HepG2 (cell line): ENCODE data around the gene RNF114. TPM values are rescaled to one million over a fixed set of nuclear protein-coding genes. Genes with fewer than 3 reads are reported as not detected.

Experiments used
- ARID2 ChIP-seq: sonication (generic); formaldehyde crosslinking; IDR thresholded peaks from 2 replicates; pipeline ENCODE4 v1.8.1; 2022; ENCODE audit warnings: mild to moderate bottlenecking, missing genetic modification reagents, borderline replicate concordance
- CBX5 ChIP-seq: sonication (generic); formaldehyde crosslinking; IDR thresholded peaks from 2 replicates; pipeline ENCODE4 v1.4.0; 2020; ENCODE audit warnings: missing genetic modification reagents, borderline replicate concordance
- CREB1 ChIP-seq, 2 experiments: fragments of 450-650 bp in 1 of 2; IDR thresholded peaks; 2 replicates each; pipeline ENCODE4 v1.6.1; 2016 to 2017; ENCODE audit warnings: control low read depth in 1 of 2, mild to moderate bottlenecking in 1 of 2, missing compliant biosample characterization in 1 of 2, missing genetic modification characterization in 1 of 2
- ELF1 ChIP-seq: sonication (generic); formaldehyde crosslinking; IDR thresholded peaks from 2 replicates; pipeline ENCODE4 v1.4.0; 2020; ENCODE audit warnings: missing genetic modification reagents
- FOXO1 ChIP-seq: sonication (generic); formaldehyde crosslinking; IDR thresholded peaks from 2 replicates; pipeline ENCODE4 v1.4.0; 2020; ENCODE audit warnings: missing genetic modification reagents
- HMG20B ChIP-seq: conservative IDR thresholded peaks from 2 replicates; pipeline ENCODE4 v1.6.1; 2016; ENCODE audit warnings: missing genetic modification reagents, missing compliant biosample characterization
- KAT7 ChIP-seq: IDR thresholded peaks from 2 replicates; pipeline ENCODE4 v1.6.1; 2018; ENCODE audit warnings: borderline replicate concordance, missing compliant biosample characterization
- KLF13 ChIP-seq: sonication (generic); formaldehyde crosslinking; IDR thresholded peaks from 2 replicates; pipeline ENCODE4 v1.4.0; 2020; ENCODE audit warnings: mild to moderate bottlenecking, missing genetic modification reagents
- NR2F2 ChIP-seq: IDR thresholded peaks from 2 replicates; pipeline ENCODE4 v1.6.1; 2012; ENCODE audit warnings: low read depth, inconsistent platforms, borderline replicate concordance
- PRDM15 ChIP-seq: sonication (generic); formaldehyde crosslinking; IDR thresholded peaks from 2 replicates; pipeline ENCODE4 v1.4.0; 2020; ENCODE audit warnings: missing genetic modification reagents
- PREB ChIP-seq: sonication (generic); formaldehyde crosslinking; IDR thresholded peaks from 2 replicates; pipeline ENCODE4 v1.4.0; 2020; ENCODE audit warnings: missing genetic modification reagents
- REPIN1 ChIP-seq: sonication (generic); formaldehyde crosslinking; IDR thresholded peaks from 2 replicates; pipeline ENCODE4 v1.8.0; 2022; ENCODE audit warnings: missing genetic modification reagents, low read depth, mild to moderate bottlenecking, borderline replicate concordance
- SMAD9 ChIP-seq: sonication (generic); formaldehyde crosslinking; IDR thresholded peaks from 2 replicates; pipeline ENCODE4 v1.5.1; 2020; ENCODE audit warnings: mild to moderate bottlenecking, missing genetic modification reagents
- SMARCE1 ChIP-seq: fragments of 450-650 bp; IDR thresholded peaks from 2 replicates; pipeline ENCODE4 v1.6.1; 2017; ENCODE audit warnings: borderline replicate concordance
- ZFAT ChIP-seq: sonication (generic); formaldehyde crosslinking; conservative IDR thresholded peaks from 2 replicates; pipeline ENCODE4 v1.8.1; 2023; ENCODE audit warnings: missing genetic modification reagents, inconsistent platforms
- ZFX ChIP-seq: sonication (generic); formaldehyde crosslinking; IDR thresholded peaks from 2 replicates; pipeline ENCODE4 v1.4.0; 2020; ENCODE audit warnings: mild to moderate bottlenecking, low read depth, missing genetic modification reagents, moderate library complexity
- ZNF564 ChIP-seq: sonication (generic); formaldehyde crosslinking; IDR thresholded peaks from 2 replicates; pipeline ENCODE4 v1.8.1; 2023; ENCODE audit warnings: mild to moderate bottlenecking, missing genetic modification reagents
- ZNF605 ChIP-seq: sonication (generic); formaldehyde crosslinking; IDR thresholded peaks from 2 replicates; pipeline ENCODE4 v1.8.0; 2022; ENCODE audit warnings: mild to moderate bottlenecking, missing genetic modification reagents
- polyA plus RNA-seq, 8 experiments: library from polyadenylated mRNA; depleted of rRNA in 3 of 8; stranded (reverse) in 7 of 8; unstranded in 1 of 8; fragments of >200 nt; fragmentation: Illumina TruSeq in 4 of 8; extraction: Trizol in 4 of 8; gene quantifications; 2 replicates each; pipeline versions ENCODE4 v1.2.1 to v1.2.3, GENCODE V29; 2011 to 2016; ENCODE audit warnings: low read depth in 4 of 8, missing spikeins in 1 of 8, mixed read lengths in 1 of 8; ENCODE audit not compliant: insufficient read depth in 1 of 8
- total RNA-seq, 5 experiments: library from RNA; depleted of rRNA; stranded (reverse); fragments of >200 nt; fragmentation: Illumina TruSeq; extraction: Trizol; gene quantifications; 2 replicates each; pipeline ENCODE4 v1.2.3, GENCODE V29; 2016; ENCODE audit warnings: low read depth in 1 of 5
- TF ChIP-seq, protein P1 (sequence below): IDR thresholded peaks from 2 replicates; pipeline ENCODE4 v1.6.1; 2016; ENCODE audit warnings: low read depth
- TF ChIP-seq, protein P2 (sequence below): sonication (generic); formaldehyde crosslinking; IDR thresholded peaks from 2 replicates; pipeline ENCODE4 v1.9.0; 2021; ENCODE audit warnings: missing genetic modification reagents, borderline replicate concordance

RNF114 gene
- total and polyA plus RNA-seq, 2 of the 13 experiments (the other 11 are each of a cell fraction or from before 2014, with no cell fraction given), result 119 to 126 TPM

DNA sequence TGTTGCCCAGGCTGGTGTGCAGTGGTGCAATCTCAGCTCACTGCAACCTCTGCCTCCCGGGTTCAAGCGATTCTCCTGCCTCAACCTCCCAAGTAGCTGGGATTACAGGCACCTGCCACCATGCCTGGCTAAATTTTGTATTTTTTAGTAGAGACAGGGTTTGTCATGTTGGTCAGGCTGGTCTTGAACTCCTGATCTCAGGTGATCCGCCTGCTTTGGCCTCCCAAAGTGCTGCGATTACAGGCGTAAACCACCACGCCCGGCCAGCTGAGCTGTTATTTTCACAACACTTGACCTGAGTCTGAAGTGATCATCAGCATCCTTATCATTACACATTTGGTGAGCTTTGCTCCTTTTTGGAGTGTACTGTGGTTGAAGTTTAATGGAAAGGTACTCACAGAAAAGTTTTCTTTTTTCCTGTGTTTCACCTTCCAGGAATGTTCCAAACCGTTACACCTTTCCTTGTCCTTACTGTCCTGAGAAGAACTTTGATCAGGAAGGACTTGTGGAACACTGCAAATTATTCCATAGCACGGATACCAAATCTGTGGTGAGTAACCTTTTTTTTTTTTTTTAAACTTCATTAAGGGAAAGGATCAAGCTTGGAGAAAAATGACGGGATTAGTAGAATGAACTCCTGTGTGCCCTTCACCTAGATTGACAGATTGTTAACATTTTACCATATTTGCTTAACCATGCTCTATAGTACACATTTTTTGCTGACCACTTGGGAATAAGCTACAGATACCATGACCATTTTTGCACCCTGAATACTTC is 9.7 kb downstream of the RNF114 start (continued):
- no peak; the same call in 1 of the 2 replicates for TF ChIP-seq REPIN1 (CRISPR knock-in tag)
- TF ChIP-seq KAT7 (CRISPR knock-in tag), result no peak
- 0 out of 2 replicates have a peak, but pooled peaks have one; percentile 36 for TF ChIP-seq PREB (CRISPR knock-in tag)
- TF ChIP-seq ZNF605 (CRISPR knock-in tag), result no peak; the same call in none of the 2 replicates
- peak; percentile 62; the same call in 1 of the 2 replicates for TF ChIP-seq FOXO1 (CRISPR knock-in tag)
- TF ChIP-seq PRDM15 (CRISPR knock-in tag), result 0 out of 2 replicates have a peak, but pooled peaks have one; percentile 27
- no peak for TF ChIP-seq ZFAT (CRISPR knock-in tag)
- TF ChIP-seq HMG20B (CRISPR knock-in tag), result peak; percentile 44; the same call in 1 of the 2 replicates
- no peak for TF ChIP-seq ELF1 (CRISPR knock-in tag)
- TF ChIP-seq, protein P1, sequence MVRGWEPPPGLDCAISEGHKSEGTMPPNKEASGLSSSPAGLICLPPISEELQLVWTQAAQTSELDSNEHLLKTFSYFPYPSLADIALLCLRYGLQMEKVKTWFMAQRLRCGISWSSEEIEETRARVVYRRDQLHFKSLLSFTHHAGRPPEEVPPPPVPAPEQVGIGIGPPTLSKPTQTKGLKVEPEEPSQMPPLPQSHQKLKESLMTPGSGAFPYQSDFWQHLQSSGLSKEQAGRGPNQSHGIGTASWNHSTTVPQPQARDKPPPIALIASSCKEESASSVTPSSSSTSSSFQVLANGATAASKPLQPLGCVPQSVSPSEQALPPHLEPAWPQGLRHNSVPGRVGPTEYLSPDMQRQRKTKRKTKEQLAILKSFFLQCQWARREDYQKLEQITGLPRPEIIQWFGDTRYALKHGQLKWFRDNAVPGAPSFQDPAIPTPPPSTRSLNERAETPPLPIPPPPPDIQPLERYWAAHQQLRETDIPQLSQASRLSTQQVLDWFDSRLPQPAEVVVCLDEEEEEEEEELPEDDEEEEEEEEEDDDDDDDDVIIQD (CRISPR knock-in tag), result peak; percentile 75
- TF ChIP-seq, protein P2, sequence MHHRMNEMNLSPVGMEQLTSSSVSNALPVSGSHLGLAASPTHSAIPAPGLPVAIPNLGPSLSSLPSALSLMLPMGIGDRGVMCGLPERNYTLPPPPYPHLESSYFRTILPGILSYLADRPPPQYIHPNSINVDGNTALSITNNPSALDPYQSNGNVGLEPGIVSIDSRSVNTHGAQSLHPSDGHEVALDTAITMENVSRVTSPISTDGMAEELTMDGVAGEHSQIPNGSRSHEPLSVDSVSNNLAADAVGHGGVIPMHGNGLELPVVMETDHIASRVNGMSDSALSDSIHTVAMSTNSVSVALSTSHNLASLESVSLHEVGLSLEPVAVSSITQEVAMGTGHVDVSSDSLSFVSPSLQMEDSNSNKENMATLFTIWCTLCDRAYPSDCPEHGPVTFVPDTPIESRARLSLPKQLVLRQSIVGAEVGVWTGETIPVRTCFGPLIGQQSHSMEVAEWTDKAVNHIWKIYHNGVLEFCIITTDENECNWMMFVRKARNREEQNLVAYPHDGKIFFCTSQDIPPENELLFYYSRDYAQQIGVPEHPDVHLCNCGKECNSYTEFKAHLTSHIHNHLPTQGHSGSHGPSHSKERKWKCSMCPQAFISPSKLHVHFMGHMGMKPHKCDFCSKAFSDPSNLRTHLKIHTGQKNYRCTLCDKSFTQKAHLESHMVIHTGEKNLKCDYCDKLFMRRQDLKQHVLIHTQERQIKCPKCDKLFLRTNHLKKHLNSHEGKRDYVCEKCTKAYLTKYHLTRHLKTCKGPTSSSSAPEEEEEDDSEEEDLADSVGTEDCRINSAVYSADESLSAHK, result no peak
- 0 out of 2 replicates have a peak, but pooled peaks have one; percentile 42 for TF ChIP-seq ZFX (CRISPR knock-in tag)
- no peak for TF ChIP-seq CBX5 (CRISPR knock-in tag)
- no peak for TF ChIP-seq ARID2 (CRISPR knock-in tag)
- no peak for TF ChIP-seq SMARCE1
- TF ChIP-seq KLF13 (CRISPR knock-in tag), result no peak
- TF ChIP-seq SMAD9 (CRISPR knock-in tag), result no peak
- TF ChIP-seq NR2F2, result no peak
- TF ChIP-seq CREB1 (IDR thresholded peaks at IDR 0.05), result no peak
- peak; percentile 67; the same call in 1 of the 2 replicates for TF ChIP-seq CREB1 (CRISPR knock-in tag; IDR thresholded peaks at IDR 0.05)
- 0 out of 2 replicates have a peak, but pooled peaks have one; percentile 29 for TF ChIP-seq ZNF564 (CRISPR knock-in tag)
